Middle frontal gyrus (tissue), 1 donor: ENCODE measurements around the gene CCDC9B.

Experiments
- DNase-seq: peaks from one replicate; pipeline ENCODE4 v3.0.0-alpha.2; 2015; ENCODE audit warnings: low spot score; ENCODE audit errors: extremely low spot score

The CCDC9B gene

DNA sequence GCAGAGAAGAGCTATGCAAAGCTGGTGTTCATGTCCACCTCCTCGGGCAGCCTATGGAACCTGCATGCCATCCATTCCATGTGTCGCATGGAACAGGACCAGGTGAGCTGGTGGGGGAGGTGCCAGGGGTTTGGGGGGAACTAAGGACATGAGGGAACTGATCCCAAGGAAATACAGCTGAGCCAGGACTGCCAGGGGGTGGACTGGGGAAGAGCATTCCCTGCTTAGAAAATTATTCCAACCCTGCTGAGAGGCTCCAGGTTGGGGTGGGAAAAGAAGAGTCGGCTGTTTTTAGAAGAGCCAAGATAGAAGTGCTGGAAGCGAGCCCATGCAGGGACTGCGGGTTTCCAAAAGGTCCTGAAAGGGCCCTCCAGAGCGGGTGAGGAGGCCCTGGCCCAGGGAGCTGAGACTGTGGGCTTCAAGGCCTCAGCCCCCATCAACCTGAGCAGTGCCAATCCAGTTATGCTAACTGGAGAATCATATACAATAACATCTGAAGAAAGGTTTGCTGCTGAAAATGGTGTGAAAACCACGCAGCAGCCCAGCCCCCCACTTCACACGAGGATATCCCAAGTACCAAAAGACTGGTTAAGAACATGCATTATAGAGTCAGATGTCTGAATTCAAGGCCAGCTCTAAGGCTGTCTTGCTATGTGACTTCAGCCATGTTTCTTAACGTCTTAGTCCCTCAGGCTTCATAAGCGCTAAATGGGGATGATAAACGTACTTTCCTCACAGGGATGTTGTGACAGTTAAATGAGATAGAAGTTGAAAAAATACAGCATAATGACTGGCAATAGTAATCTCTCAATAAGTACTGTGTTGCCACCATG is 25.1 kb upstream of the CCDC9B start:
- no peak for DNase-seq

DNA sequence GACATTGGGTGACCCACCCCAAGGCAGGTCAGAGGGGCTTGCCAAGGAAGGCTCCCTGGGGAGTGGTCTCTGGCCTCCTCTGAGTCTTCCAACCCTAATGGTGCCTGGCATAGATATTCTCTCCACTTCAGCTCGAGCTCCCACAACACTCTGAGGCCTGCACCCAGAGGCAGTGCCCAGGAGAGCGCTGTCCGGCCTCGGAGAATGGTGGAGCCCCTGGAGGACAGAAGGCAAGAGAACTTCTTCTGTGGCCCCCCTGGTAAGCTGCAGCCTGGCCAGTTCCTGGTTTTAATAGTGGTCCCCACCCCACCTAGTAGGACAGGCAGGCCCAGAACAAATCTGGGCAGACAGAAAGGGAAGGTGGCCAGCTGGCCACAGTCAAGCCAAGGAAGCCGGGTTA is 24.3 kb upstream of the CCDC9B start:
- no peak for DNase-seq

DNA sequence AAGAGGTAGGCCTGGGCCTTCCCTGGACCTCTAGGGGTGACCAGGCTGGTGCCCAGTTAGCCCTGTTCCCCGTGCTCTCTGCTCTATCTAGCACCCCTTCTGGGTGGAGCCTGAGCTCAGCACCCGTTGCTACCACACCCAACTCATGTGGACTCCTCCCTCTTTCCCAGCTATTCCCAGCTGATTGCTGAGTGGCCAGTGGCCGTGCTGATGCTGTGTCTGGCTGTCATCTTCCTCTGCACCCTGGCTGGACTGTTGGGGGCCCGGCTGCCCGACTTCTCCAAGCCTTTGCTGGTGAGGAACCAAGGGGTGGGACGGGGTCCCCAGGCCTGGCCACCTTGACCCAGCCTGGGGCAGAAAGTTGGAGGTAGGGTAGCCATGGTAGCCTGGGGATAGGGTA is 23.5 kb upstream of the CCDC9B start:
- DNase-seq: no peak

DNA sequence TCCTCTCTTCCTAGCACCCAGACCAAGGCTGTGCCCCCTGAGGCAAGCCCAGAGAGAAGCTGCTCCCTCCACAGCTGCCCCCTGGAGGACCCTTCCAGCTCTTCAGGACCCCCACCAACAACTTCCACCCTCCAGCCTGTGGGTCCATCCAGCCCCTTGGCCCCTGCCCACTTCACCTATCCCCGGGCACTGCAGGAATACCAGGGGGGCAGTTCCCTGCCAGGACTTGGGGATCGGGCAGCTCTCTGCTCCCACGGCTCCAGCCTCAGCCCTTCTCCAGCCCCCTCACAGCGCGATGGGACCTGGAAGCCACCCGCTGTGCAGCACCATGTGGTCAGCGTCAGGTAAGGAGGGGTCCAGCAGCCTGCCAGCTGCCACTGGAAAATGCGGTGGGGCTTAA is 22.9 kb upstream of the CCDC9B start:
- no peak for DNase-seq

DNA sequence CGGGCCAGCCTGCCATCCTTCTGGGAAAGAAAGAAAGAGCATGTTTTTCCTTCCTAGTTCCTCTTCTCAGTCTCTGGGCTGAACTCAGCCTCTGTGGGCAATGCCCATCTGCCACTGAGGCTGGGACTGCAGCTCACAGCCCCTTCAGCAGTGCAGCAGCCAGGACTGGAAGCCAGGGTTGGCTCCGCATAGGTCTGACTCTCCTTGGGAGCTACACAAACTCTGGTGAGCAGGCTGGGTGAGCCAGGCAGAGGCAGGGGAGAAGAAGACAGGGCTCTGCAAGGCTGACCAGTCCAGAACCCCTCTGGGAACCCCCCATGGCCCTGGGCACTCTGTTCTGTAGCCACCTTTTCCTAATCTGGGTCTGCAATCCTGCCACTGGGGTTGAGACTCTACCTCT is 20.9 kb upstream of the CCDC9B start:
- DNase-seq: no peak

DNA sequence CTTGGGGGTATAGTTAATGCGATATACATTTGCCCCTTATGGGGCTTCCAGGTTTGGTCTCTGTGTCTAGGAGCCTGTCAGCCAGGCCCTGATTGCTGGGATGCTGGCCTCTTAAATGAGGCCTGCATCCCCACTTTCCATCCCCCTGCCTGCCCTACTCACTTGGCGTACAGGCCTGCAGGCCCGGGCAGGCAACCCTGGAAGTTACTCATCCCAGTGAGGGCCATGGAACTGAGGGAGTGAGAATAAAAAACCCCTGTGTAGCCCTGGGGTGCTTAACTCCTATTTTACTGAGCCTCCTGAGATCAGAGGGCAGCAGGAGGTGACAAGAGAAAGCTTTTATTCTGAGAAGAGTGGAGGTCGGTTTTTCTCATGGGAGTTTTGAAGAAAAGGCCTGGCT is 19.3 kb upstream of the CCDC9B start:
- no peak for DNase-seq

DNA sequence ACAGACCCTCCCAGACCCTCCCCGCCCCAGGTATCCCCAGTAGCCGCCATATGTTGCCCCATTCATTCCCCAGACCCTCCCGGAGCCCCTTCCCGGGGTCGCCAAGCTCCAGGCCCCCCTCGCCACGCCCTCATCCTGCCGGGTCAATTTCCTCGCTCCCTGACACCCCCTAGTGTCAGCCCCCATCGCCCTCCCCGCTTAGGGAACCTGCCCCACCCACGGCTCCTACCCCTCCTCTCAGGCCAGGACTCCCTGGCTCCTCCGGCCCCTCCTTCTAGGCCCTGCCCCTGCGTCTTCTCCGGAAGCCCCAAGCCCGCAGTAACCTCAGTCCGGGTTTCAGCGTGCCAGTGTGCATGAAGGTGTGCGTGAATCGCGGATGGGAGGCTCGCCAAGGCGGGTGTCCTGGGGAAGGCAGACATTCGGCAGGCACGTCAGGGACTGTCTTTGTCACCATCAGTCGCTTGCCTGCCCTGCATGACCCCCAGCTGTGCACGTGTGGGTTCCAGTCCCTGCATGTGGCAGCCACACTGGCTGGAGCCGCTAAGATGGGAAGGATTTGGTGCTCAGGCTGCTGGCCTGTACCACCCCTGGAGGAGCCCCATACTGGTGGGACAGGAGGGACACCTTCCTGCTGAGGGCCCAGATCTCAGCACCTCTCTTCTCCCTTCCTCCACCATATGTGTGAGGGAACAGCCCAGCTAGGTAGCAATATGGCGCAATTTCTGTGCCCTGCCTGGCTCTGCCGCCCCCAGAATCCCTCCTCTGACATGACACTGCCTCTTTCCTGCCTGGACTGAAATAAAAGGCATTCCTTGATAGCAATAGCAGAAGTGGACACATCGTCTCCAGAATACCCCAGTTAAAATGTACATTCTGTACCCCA is 18.0 kb upstream of the CCDC9B start:
- no peak for DNase-seq

DNA sequence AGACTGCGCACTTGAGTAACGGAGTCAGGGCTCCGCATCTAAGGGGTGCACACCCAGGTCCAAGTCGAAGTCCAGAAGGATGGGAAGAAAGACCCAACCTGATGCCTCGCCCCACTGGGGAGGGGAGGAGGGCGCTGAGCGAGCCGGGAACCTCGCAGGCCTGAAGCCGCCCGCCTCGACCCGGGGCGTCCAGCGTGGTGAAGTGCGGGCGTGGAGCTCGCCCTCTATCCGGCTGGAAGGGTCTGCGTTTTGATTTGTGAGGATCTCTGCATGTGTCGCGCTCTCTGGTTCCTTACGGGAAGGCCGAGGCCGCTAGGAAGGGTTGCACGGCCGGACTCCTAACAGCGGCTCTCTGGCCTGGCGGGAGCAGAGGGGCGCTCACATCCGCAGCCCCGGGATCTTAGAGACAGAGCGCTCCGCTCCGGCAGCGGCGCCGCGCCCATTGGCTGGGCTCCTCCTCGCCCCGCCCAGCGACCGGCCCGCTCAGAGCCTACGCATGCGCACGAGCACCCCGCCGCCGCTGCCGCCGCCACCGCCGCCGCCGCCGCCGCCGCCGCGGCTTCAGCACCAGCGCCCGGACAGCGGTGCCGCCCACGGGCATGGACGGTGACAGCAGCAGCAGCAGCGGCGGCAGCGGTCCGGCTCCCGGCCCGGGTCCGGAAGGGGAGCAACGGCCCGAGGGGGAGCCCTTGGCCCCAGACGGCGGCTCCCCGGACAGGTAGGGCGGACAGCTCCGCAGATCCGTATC is 17.2 kb upstream of the CCDC9B start, which contains the start of gene DISP2:
TSS of gene DISP2 (plus strand) at position 497 of the 748 bp plus-strand sequence. CDS start at position 600, 103 bp downstream.
- DNase-seq: peak; percentile 82

DNA sequence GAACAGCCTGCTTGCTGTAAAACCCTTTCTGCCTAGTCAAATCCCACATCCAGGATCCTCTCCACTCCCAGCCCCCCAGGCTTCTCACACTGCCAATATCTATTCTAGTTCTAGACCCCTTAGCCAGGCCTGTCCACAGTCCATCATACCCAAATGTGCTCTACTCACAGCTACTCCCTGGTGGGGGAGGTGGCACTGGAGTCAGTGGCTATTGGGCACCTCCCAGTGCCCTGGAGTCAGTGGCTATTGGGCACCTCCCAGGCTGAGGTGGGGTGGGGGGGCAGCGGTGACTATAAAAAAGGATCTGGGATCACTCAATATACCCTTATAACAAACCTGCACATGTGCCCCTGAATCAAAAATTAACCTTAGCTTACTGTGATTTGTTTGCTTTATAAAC is 16.5 kb upstream of the CCDC9B start:
- no peak for DNase-seq

DNA sequence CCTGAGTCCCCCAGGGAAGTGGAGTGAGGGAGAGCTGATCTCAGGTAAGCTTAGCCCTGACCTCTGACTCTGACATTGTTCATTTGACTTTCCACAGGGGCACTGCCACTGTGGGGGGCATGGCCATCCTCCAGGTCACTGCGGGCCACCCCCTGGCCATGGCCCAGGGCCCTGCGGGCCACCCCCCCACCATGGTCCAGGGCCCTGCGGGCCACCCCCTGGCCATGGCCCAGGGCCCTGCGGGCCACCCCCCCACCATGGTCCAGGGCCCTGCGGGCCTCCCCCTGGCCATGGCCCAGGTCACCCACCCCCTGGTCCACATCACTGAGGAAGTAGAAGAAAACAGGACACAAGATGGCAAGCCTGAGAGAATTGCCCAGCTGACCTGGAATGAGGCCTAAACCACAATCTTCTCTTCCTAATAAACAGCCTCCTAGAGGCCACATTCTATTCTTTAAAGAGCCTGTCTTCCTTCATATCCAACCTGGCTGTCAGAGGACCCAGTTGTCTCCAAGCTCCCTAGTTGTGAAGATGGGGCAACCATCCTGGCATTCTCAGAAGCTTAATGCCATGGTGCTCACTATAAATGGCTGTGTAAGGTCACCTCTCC is 15.3 kb upstream of the CCDC9B start:
- DNase-seq: no peak

DNA sequence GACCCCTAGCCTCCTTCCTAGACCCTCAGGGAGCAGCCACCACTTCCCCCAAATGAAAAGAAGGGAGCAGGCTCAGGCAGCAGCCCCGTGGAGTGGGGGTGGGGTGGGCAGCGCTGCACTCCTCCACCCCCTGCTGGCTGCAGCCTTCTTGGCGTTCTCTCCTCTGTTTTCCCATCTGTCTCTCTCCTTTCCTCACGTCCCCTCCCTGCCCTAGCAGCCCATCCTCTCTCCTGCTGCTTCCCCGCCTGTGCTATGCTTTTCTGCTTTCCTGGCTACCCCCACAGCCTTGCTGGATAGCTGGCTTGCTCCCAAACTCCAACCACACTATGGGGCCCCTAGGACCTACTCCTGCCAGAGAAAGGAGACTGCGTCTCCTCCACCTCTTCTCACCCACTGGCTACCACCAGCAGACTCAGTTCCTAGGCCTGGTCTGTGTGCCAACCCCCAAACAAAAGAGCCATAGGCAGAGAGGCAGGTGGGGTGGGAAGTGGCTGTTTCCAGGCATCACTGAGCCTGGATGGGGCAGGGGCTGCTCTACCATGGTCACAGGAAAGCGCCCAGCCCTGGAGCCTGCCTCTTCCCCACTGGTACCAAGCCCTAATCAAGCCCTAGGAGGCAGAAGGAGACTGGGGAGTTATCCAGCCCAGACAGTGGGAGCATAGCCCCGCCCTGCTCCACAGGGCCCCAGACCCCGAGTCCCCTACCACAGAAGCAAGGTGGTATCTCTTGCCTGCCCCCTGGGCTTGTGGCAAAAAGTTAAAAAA is 13.9 kb upstream of the CCDC9B start:
- DNase-seq: no peak

DNA sequence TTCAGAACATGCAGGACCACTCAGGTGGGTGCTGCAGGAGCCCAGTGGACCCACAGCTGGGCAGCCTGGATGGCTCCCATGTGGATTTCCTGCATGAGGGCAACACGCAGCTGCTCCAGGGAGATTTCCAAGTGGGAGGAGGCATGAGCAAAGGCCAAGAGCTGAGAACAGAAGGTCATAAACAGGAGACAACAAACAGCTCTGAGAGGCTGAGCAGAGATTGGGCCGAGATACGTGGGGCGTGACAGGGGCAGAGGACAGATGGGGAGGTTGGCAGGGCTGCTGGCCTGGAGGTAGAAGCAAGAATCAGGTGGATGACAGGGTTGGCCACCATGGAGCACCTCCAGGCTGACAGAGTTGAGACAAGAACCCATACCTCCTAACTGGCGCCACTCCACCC is 13.0 kb upstream of the CCDC9B start:
- no peak for DNase-seq

DNA sequence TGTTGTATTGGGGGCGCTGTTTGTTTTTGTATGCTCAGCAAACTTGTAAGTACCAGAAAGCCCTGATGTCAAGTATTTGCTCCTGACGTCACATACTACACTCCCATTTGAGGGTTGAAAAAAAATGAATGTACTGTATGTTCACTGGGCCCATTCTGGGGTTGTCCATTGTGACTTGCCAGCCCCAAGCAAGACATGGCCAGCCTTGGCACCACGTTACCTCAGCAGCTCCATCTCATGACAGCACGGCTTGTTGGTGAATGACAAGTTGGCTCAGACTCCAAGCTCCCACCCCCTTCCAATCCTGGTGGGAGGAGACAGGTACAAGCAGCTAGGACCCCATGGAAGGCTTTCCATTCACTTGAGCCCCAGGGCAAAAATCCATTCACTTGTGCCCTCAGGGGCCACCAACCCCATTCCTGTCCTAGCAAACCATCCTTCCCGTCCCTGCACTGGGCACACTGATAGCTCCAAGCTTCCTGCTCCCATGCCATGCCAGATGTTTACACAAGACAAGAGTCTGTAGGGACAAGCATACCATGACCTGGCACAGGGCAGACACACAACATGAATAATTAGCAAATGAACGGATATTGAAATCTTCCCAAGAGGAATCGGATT is 11.7 kb upstream of the CCDC9B start:
- no peak for DNase-seq

DNA sequence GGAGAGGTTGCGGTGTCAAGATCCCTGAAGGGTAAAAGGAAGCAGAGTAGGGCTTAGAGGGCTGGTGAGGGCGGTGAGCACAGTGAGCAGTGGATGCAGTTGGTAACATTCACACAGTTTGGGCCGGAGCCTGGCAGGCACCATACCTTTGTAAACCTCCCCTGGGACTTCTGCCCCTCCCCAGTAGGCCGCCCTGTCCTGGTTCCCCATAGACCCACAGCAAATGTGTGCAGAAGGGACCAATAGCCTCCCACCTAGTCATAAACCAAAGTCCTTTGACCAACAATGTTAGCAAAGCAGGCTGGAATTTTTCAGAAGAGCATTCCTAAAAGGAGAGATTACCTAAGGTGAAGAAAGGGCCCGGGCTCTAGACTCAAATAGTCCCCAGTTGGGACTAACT is 8.4 kb upstream of the CCDC9B start:
- DNase-seq: no peak

DNA sequence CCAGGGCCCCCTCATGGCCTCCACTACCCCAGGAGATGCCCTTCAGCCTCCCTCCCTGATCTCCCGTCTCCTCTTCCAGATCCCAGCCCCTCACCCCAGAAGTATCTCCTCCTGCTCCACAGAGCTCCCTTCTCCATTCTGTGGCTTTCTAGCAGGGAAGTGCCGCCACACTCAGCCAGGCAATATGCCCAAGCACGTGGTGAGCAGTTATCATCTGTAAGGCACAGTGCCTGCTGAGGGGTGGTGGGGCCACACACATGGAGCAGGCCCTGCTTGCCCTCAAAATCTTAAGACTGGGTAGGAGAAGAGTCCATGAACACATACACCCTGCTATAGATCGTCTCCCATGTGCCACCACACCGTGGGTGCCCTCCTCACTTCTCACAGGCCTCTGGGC is 7.7 kb upstream of the CCDC9B start:
- no peak for DNase-seq

DNA sequence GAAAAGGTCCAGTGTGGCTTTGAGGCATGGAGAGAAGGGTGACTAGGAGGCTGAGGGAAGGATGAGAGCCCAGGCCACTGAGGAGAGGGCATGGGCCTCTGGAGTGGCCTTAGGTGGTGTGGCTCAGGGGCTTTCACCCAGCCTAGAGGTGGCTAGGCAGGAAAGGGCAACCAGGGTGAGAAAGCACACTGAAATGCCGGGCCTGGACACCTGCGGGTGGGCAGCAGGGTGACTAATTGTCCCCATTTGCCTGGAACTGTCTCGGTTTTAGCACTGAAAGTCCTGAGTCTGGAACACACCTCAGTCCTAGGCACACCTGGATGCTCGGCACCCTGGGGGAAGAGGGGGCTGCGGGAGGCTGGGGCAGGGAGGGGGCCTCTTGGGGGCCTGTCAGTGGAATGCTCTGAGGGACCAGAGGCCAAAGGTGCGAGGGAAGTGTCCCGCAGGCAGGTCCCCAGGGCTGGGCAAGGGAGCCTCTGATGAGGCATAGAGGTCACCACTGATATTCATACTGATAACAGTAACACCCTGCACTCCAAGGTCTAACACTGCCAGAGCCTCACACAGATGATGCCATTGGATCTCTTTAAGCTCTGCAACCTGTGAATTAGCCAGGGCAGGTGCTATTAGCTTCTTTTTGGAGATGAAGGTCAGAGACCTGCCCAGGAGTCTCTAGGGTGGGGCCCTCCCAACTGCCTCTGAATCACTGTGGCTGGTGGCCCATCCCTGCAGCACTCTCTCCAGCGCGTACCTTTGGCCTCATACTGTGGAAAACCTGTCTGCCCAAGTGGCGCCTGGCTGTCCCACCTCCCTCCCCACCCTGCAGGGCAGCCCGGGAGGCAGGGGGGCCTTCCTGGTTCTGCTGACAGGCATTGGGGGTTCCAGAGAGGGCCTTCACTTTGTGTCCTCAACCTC is 7.1 kb upstream of the CCDC9B start:
- DNase-seq: no peak

DNA sequence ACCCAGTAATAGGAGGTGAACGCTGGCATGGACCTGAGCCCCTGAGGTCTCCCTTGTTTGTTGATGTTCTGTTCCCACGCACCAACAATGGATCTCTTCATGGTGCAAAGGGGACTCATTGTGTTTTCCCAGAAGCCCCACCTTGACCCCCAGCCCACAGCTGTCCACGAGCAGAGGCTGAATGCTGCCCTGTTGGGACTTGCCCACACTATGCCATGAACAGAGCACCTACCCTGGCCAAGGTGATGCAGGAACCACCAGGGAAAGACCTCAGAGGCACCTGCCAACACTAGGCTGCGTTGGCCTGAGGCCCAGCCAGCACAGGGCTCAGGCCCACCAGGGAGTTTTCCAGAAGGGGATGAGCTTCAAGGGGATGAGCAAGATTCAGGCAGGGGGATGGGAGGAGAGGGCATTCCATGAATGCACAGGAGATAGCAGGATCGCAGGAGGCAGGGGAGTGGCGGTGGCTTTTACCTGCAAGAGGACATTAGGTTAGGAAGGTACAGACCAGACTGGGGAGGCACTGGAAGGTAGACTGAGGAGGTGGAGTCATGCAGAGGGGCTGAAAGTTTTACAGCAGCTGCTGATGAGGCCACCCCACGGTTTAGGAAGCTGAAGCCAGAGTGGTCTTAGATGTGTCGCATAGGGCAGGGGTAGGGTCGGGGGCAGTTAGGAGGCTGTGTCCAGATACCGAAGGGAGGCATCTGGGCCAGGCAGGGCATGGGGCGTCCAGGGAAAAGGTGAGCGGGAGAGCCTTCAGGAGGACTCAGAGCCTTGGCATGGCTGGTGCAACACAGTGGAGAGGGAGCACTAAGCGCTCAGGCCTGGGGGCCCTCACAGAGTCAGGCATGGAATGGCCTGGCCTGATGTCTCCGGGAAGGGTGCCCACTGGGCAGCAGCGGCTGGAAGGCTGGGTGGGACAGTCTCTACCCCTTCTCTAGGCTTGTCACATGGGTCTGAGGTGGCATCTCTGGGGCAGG is 6.1 kb upstream of the CCDC9B start:
- no peak for DNase-seq
